Stomach (tissue), 19 donors: ENCODE data around the gene SERPINB4. TPM values are rescaled to one million over a fixed set of nuclear protein-coding genes. Genes with fewer than 3 reads are reported as not detected.
A peak's percentile ranks its signal among the peaks of the same experiment; 100 is the strongest.
"Not testable (repeated sequence)": the region's sequence is repeated elsewhere in the genome, so short reads cannot be mapped to it uniquely, and the experiment has no call there.

Source experiments
- DNase-seq, 2 donors: peaks; one replicate each; pipeline versions ENCODE4 v3.0.0 to v3.0.0-alpha.2; 2013 to 2019
- H3K27ac ChIP-seq, 5 donors: fragments of 200-600 bp in 4 of 5; sonication (generic) in 4 of 5; one replicate each; pipeline ENCODE4 v1.5.1; 2013 to 2019; ENCODE audit warnings: mild to moderate bottlenecking in 1 of 5, moderate library complexity in 1 of 5
- H3K27me3 ChIP-seq, 3 donors: fragments of 200-600 bp; sonication (generic); one replicate each; pipeline ENCODE4 v1.5.1; 2017 to 2019; ENCODE audit warnings: mixed run types in 1 of 3
- H3K36me3 ChIP-seq, 4 donors: fragments of 200-600 bp; sonication (generic); 1 replicate in 3 of 4; 2 replicates in 1 of 4; pipeline ENCODE4 v1.5.1; 2016 to 2019
- H3K4me1 ChIP-seq, 4 donors: fragments of 200-600 bp; sonication (generic); one replicate each; pipeline ENCODE4 v1.5.1; 2016 to 2019
- H3K4me3 ChIP-seq, 4 donors: fragments of 200-600 bp; sonication (generic) in 3 of 4; one replicate each; pipeline ENCODE4 v1.5.1; 2016 to 2019; ENCODE audit warnings: mild to moderate bottlenecking in 1 of 4
- H3K9me3 ChIP-seq, 4 donors: fragments of 200-600 bp; sonication (generic); one replicate each; pipeline ENCODE4 v1.5.1; 2016 to 2019
- CTCF ChIP-seq, 7 experiments: fragments of 450-650 bp in 4 of 7; fragments of 200-600 bp in 3 of 7; sonication (generic) in 3 of 7; IDR thresholded peaks; one replicate each; pipeline ENCODE4 v1.5.1; 2016 to 2019; ENCODE audit warnings: antibody characterized with exemption in 7 of 7, control low read depth in 2 of 7, mild to moderate bottlenecking in 1 of 7
- EP300 ChIP-seq: sonication (generic); formaldehyde crosslinking; IDR thresholded peaks from one replicate; pipeline ENCODE4 v1.6.1; 2017; ENCODE audit warnings: antibody characterized with exemption
- POLR2A ChIP-seq, 4 donors: fragments of 450-650 bp; IDR thresholded peaks; one replicate each; pipeline ENCODE4 v1.6.1; 2016; ENCODE audit warnings: antibody characterized with exemption in 4 of 4, control low read depth in 2 of 4, mild to moderate bottlenecking in 1 of 4, moderate library complexity in 1 of 4
- POLR2AphosphoS5 ChIP-seq, 3 donors: sonication (generic); formaldehyde crosslinking; IDR thresholded peaks; one replicate each; pipeline ENCODE4 v1.6.1; 2016; ENCODE audit warnings: antibody characterized with exemption in 3 of 3
- WGBS, 5 donors: extraction: QIAGEN DNeasy Blood & Tissue Kit in 3 of 5; methylation state at CpG; one replicate each; pipeline versions ENCODE4 v1.1.5 to v1.1.7; 2013 to 2018; 5-methylcytosine and 5-hydroxymethylcytosine counted together
- intact Hi-C: fragments of 100-400 bp; cut with DNase I; formaldehyde crosslinking; loops from one replicate; pipeline ENCODE4 v1.15.1; 2023; ENCODE audit warnings: low total_unique reads
- long read RNA-seq, 10 donors: transcript quantifications; one replicate each; lab custom pipeline, GENCODE V29; 2026
- polyA plus RNA-seq, 3 donors: library from polyadenylated mRNA; stranded (reverse); fragments of 200-250 nt; gene quantifications; one replicate each; pipeline ENCODE4 v1.2.3, GENCODE V29; 2013
- total RNA-seq, 5 donors: library from RNA; depleted of rRNA; stranded (reverse); fragments of >200 nt; gene quantifications; one replicate each; pipeline versions ENCODE4 v1.1.0 to v1.2.3, GENCODE V29; 2014 to 2016
- donor health status: healthy with polysubstance abuse.
- donor health status: Bipolar disorder and iron deficiency.
- donor health status: healthy.

SERPINB4 gene
- total RNA-seq (not detected), polyA plus RNA-seq (1 to 10 TPM in 1 of 3 donors, under 1 TPM in 2; 0.46 to 3.8 (median 0.68) TPM)
- long read RNA-seq, donor 1 = 0 reads
- long read RNA-seq, donor 2 = 0 reads
- long read RNA-seq, donor 3 = 0 reads
- long read RNA-seq, donor 4 = 0 reads
- long read RNA-seq, donor 5 = 0 reads
- long read RNA-seq, donor 6 = 0 reads
- long read RNA-seq, donor 7 = 0 reads
- long read RNA-seq, donor 8 = 0 reads
- long read RNA-seq, donor 9 = 0 reads
- long read RNA-seq, donor 10 = 0 reads

- H3K27me3 ChIP-seq, H3K9me3 ChIP-seq, H3K4me3 ChIP-seq, H3K4me1 ChIP-seq, intact Hi-C loops, H3K36me3 ChIP-seq, DNase-seq, H3K27ac ChIP-seq: not testable (repeated sequence)
- 86 to 95% (median 89%) methylated on average over 1 to 2 of the region's 2 CpGs for WGBS, 5 donors
These were observed at the start of gene SERPINB4 for GRCh38 chr18:63644142-63644541. Gene SERPINB4 (minus strand): TSS chr18:63644256. CDS start chr18:63643577, 679 bp downstream.

GRCh38 chr18:63689064-63689463, 45.0 kb upstream of the SERPINB4 start:
- Histone ChIP-seq H3K36me3 (no peaks in the 10 kb centered on the region), H3K27ac (no peak overlapping the region), H3K4me1 (peaks cover 0 to 2% (median 0%) of the 10 kb centered on the region in 4 donors), H3K27me3 (no peaks in the 10 kb centered on the region), H3K9me3 (peaks cover 0 to 8% (median 2%) of the 10 kb centered on the region in 4 donors), H3K4me3 (no peak overlapping the region)
- intact Hi-C loops = no loop called here
- DNase-seq = no peak
- WGBS, 5 donors = 41 to 75% (median 50%) methylated on average over 2 of the region's 2 CpGs
- no peak for TF ChIP-seq CTCF (IDR thresholded peaks at IDR 0.05)
- TF ChIP-seq EP300 = no peak
- no peak for TF ChIP-seq POLR2AphosphoS5 (IDR thresholded peaks at IDR 0.05)
- TF ChIP-seq POLR2A (IDR thresholded peaks at IDR 0.05) = no peak

GRCh38 chr18:63686871-63687270, 42.8 kb upstream of the SERPINB4 start:
- peaks cover 0 to 12% (median 3%) of the 10 kb centered on the region in 4 donors for H3K4me1 ChIP-seq
- no peak overlapping the region for H3K4me3 ChIP-seq
- H3K9me3 ChIP-seq = peaks cover 0 to 8% (median 0%) of the 10 kb centered on the region in 4 donors
- H3K27me3 ChIP-seq = no peaks in the 10 kb centered on the region
- no peak overlapping the region for H3K27ac ChIP-seq
- intact Hi-C loops = no loop called here
- WGBS, 5 donors = 56 to 84% (median 69%) methylated on average over 2 of the region's 2 CpGs
- DNase-seq = no peak
- H3K36me3 ChIP-seq = no peaks in the 10 kb centered on the region
- TF ChIP-seq EP300 = no peak
- no peak for TF ChIP-seq POLR2A (IDR thresholded peaks at IDR 0.05)
- no peak for TF ChIP-seq CTCF (IDR thresholded peaks at IDR 0.05)
- TF ChIP-seq POLR2AphosphoS5 (IDR thresholded peaks at IDR 0.05) = no peak

- DNase-seq = no peak
- intact Hi-C loops = no loop called here
- Histone ChIP-seq H3K4me3 (no peak overlapping the region), H3K36me3 (no peaks in the 10 kb centered on the region), H3K27ac (no peak overlapping the region), H3K9me3 (no peaks in the 10 kb centered on the region), H3K4me1 (peaks cover 0 to 17% (median 3%) of the 10 kb centered on the region in 4 donors), H3K27me3 (no peaks in the 10 kb centered on the region)
- TF ChIP-seq POLR2A (IDR thresholded peaks at IDR 0.05) (no peak), CTCF (IDR thresholded peaks at IDR 0.05) (no peak), POLR2AphosphoS5 (IDR thresholded peaks at IDR 0.05) (no peak), EP300 (no peak)
- 93 to 97% (median 95%) methylated on average over 3 of the region's 3 CpGs for WGBS, 5 donors
These were observed 40.7 kb upstream of the SERPINB4 start for GRCh38 chr18:63684718-63685117.

- no peak for DNase-seq
- peaks cover 0 to 17% (median 3%) of the 10 kb centered on the region in 4 donors for H3K4me1 ChIP-seq
- H3K27ac ChIP-seq = peak overlapping the region in 3 of 5 donors; percentile 51 to 80 (median 80)
- no peaks in the 10 kb centered on the region for H3K9me3 ChIP-seq
- intact Hi-C loops = no loop called here
- WGBS, 5 donors = 63 to 74% (median 64%) methylated on average over 5 of the region's 5 CpGs
- H3K4me3 ChIP-seq = no peak overlapping the region
- H3K27me3 ChIP-seq = no peaks in the 10 kb centered on the region
- TF ChIP-seq POLR2AphosphoS5 (IDR thresholded peaks at IDR 0.05) (no peak), POLR2A (IDR thresholded peaks at IDR 0.05) (no peak), EP300 (no peak), CTCF (IDR thresholded peaks at IDR 0.05) (no peak)
- no peaks in the 10 kb centered on the region for H3K36me3 ChIP-seq
These were observed 39.8 kb upstream of the SERPINB4 start for GRCh38 chr18:63683890-63684289.
